HG02943 (cell line): ENCODE measurements around the gene UBASH3B.
"Not testable (repeated sequence)": the region's sequence is repeated elsewhere in the genome, so short reads cannot be mapped to it uniquely, and the experiment has no call there.

Source experiments
- ATAC-seq: cut with Tn5 transposase; IDR thresholded peaks from one replicate; pipeline ENCODE4 v1.9.1; 2021; ENCODE audit warnings: mild to moderate bottlenecking, low read depth, moderate library complexity; ENCODE audit not compliant: unreplicated experiment

UBASH3B gene

DNA sequence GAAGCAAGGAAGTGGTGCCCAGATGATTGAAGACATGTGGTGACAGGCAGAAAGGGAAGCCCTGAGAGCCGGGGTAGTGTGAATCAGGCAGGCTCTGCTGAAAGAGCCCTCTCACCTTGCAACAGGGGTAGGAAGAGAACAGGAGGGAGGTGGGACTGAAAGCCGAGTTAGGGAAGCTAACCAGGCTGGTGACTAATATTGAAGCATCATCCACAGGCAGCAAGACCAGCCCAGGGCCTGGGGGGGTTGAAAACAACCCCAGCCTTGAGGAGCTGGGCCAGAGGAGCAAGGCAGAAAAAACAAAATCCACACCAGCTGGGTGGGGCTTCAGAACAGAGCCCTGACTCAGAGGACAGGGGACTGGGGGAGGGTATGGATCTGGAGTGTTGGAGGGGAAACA, 147.8 kb downstream of the UBASH3B start:
- ATAC-seq: no peak

DNA sequence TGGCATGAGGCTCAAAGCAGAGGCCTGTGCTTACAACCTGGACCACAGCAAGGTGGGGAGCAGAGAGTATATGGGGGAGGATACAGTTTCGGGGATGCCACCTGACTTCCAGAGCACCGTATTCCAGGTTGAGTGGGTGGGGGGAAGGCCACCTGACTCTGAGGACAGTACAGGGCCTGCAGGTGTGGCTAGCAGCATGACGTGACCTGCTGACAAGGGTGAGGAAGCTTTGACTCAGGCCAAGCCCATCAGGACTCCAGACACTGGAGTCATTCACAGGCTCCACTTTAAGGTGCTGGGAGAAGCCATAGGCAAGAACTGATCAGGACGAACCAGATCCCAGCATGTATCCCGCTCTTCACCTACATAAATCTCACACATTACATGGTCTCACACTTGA, 148.2 kb downstream of the UBASH3B start:
- ATAC-seq: no peak

DNA sequence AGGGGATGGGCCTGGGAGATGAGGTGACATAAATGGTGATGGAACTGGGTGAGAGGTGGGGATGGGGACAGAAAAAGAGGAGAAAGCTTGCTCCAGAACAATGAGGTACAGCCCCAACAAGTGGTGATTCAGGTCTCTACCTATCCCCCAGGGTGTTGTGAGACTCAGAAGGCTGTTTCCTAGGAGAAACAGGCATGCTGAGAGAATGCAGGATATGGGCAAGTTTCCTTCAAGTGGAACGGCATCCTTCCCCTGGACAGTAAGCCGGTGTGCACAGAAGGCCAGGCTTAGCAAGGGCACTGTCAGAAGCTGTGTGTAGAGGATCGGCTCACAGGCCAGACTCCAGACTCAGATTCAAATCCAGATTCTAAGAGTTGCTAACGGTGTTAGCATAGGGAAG, 148.6 kb downstream of the UBASH3B start:
- ATAC-seq: no peak

DNA sequence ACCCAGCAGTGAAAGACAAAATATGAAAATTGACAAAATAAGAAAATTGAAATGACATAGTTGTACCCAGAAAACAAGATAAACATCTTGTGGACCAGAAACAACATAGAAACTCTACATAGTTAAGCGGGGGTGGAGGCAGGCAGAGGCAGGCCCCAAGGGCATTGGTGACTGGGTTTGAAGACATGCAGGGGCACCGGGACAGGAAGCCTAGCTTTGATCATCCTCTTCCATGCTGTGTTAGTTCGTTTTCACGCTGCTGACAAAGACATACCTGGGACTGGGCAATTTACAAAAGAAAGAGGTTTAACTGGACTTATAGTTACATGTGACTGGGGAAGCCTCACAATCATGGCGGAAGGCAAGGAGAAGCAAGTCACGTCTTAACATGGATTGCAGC, 149.3 kb downstream of the UBASH3B start:
- ATAC-seq: no peak

DNA sequence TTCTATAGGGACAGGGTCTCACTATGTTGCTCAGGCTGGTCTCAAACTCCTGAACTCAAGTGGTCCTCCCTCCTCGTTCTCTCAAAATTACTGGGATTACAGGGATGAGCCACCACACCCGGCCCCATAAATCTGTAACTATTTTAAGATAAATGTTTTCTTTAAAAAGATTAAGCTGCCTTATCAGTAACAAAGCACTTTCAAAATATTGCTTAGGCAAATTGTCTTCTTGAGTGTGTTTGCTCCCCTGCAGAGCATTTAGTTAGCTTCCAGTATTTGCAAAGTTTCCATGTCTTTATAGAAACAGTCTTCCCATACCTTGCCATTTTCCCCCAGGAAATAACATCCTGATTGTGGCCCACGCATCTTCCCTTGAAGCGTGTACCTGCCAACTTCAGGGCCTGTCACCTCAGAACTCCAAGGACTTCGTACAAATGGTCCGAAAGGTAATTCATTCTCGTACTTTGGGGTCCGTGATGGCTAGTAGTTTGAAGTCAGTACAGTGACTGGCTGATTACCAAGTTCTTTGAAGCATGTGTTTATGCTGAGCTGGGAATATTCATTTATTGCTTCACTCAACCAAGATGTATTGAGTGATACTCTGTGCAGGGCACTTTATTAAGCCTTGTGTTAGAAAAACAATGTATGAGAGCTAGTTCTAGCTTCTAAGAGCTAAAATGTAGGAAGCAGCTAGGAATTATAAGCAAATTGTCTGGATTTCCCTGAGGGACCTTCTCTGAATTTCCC, 152.4 kb downstream of the UBASH3B start:
- ATAC-seq: no peak

DNA sequence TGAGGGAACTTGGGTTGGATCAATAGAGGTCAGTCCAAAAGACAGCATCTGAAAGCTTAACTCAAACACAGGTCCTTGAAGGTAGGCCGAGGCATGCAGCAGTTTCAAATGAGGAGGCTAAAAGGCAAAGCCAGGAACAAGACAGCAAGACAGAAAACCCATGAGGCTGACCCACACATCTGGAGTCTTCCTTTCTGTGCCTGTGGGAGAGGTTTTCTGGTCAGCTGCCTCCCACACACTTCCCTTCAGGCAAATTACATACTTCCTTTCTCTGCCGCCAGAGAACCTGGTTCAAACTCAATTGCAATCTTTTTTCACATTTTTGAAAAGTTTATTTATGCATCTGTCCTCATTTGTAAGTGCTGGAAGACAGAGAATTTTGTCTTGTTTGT, 153.0 kb downstream of the UBASH3B start:
- no peak for ATAC-seq

DNA sequence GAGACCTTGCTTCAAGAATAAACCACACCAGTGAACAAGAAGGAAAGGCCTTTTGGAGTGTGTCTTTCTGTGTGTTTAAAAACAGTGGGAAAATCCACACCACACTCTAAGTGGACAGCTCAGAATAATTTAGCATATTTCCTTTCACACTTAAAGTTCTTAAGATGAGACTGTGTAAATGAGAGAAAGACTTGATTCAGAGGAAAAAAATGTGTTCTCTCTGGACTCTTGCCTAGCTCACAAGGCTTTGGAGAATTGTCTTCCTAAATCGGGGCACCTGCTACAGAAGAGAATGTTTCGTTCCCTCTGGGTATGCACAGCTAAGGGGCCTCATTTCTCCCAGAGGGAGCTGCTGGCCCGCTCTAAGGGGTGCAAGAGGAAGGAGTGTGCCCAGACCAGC, 154.3 kb downstream of the UBASH3B start:
- no peak for ATAC-seq

DNA sequence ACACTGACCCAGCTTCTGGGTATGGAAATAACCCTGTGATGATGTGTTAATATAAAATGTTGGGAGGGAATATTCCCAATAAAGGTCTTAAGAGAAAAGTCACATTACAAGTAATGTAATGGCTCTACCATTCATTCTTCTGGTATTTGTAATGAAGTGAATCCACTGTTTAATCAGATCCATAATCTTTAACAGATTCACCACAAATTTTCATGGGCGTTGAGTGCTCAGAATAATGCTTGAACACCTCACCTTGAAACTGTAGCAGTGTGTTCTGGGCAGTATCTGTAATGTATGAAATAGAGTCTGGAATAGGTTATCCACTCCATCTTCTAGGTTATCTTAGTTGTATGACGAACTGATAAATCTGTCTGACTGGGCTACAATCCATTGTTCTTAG, 156.2 kb downstream of the UBASH3B start:
- ATAC-seq: no peak

DNA sequence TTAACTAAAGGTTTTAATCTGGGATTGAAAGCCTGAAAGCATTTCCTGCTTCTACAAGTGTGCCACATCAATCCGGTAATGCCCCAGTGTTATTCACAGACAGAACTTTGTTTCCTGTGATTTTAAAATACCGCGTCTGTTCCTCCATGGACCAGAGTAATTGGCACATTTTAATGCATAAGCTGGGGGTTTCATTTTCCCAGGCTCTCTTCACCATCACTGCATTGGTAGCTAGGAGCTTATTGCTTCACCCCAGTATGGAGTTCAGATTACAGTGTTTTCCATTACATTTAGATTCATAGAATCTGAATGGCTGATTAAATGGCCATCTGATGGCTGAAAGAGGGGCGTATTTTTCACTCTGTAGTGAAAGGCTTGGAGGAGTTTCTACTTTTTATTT, 157.1 kb downstream of the UBASH3B start:
- ATAC-seq: no peak

DNA sequence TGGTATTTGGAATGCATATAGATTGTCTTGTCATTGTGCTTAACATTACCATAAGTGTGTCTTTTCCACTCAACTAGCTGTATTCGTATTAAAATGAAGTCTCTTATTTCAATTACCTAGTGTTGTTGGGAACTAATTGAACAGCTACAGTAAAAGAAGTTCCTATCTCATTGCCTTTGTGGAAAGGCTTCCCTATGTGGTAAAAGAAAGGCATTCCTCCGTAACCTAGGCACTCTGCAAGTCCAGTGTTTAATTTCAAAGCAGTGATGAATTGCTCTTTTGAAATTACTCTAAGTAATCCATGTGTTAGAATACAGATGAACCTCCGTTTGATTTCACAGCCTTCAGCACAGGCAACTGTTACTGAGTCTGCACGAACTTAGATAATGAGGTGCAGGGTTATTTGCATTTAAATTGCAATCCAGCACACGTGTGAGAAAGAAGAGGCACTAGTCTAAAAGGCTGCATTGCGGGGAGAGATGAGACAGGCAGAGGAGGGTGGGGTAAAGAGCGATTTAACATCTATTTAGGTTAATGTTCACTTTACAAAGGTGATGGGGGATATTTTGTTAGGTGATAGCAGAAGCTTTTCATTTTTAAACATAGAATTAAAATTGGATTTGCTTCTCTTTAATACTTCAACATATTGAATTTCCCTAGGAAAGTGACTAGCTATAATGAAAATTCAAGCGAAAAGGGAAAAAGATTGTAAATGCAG, 157.8 kb downstream of the UBASH3B start:
- no peak for ATAC-seq

DNA sequence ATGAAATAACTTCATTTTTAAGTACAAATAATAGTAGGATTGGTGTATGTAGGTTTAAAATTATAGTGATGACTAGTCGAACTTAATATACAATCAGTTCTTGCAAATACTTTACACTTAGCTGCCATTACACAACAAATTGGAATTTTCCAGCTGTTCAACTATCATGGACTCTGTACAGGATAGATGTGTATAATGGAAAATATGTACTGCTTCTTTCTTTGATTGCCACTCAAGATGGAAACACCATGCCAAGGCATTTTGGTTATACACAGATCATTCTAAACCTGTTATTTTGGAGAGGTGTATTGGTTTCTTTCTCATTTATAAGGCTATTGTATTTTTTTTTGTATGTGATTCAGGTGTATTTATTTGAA, 158.4 kb downstream of the UBASH3B start:
- ATAC-seq: no peak

DNA sequence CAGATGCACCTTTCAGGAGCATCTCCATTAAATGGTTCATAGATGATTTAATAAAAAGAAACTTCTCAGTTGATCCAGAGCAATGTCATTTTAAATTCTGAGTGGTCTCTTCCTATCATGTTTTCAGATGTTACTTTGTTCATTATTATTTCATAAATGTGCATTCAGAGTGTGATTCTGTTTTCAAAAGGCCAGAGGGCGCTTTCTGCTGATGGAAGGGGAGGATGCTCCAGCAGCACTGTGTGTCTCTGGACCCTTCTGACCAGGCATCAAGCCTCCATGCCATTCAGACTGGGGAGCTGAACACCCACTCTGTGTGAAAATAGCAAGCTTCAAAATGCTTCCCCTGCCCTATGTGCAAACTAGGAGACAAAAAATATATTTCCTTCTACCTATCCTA, 158.9 kb downstream of the UBASH3B start:
- ATAC-seq: no peak

DNA sequence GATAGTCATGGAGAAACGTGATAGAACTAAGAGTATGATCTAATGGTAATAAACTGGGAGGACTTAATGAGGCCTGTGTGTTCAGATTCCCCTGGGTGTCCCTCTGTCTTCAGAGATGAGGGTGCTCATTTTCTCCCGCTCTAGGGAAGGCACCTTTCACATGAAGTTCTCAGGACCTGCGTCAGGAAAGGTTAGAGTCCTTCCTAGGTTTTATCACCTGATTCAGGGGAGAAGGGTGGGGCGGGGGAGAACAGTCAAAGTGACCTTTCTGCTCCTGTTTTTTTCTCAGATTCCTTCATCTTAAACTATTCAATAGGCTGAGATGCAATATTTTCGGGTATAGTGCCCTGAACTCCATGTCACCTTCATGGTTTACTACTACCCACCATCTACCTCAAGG, 160.4 kb downstream of the UBASH3B start:
- ATAC-seq: no peak

DNA sequence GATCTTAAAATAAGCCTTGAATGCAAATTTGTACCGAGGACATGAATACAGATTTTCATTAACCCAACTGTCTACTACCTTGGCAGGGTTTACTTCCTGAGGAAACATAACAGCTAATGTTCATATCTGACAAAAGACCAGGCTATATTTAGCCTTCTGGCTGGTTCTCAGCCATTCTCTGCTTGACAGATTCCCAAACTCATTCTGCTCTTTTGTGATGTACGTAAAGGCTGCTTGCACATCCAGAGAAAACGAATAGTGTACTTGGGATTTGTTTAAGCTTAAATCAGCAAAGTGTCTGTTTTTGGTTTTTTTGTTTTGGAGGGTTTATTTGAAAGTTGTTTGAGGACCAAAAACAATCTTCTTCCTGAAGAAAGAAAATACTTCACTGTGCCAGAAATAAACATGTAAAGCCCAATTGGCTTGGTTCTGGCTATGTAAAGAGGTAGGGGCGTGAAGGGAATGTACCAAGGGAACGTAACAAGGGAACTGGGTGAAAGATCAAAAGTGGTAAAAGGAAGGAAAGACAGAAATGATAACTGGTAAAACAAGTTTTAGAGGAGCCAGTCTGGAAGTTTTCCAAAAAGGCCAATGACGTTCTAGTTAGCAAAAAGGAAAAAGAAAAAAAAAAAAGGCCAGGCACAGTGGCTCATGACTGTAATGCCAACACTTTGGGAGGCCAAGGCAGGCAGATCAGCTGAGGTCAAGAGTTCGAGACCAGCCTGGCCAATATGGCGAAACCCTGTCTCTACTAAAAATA, 161.4 kb downstream of the UBASH3B start:
- ATAC-seq: no peak

DNA sequence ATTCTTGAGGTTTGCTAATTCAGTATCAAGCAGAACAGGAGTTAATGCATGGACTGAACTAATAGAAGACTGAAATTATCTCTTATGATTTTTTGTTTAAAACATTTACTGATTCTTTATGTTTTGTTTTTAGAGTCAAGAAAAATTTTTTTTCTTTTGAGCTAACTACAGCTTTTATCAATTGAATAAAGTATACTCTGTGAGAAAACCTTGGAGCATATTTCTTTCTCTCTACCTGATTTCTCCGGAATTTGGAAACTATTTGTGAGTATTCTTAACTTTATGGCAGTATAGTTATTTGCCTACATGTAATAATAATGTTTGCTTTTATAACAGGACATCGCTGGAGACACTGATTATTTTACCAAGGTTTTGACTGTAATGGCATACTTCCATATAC, 164.6 kb downstream of the UBASH3B start:
- ATAC-seq: no peak

DNA sequence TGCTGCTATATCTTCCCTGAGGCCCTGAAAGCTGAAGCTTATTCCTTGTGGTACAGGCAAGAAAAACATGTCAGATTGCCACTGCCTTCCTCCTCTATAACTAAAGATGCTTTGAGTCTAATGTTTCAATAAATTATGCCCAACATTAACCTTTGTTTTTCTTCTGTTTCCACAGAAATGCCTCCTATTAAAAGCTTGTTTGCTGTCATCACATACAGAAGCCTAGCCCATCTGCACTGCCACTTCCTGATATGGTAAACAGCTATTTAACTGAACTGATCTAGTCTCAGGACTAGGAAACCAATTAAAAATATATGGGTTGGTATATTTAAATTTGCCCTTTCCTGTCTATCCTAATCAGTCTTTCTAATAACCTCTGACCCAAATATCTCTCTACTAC, 165.6 kb downstream of the UBASH3B start:
- ATAC-seq: no peak

DNA sequence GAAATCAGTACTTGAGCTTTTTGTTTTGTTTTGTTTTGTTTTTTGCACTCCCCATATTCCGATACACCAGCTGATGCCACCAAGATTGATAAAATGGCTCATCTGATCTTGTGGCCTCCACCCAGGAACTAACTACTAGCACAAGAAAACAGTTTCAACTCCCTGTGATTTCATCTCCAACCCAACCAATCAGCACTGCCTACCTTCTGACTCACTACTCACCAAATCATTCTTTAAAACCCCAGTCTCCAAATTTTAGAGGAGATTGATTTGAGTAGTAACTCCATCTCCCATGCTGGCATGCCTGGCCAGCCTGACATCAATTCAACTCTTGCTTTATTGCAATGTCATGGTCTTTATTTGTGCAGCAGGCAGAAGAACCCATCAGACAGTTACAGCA, 166.7 kb downstream of the UBASH3B start:
- no peak for ATAC-seq

DNA sequence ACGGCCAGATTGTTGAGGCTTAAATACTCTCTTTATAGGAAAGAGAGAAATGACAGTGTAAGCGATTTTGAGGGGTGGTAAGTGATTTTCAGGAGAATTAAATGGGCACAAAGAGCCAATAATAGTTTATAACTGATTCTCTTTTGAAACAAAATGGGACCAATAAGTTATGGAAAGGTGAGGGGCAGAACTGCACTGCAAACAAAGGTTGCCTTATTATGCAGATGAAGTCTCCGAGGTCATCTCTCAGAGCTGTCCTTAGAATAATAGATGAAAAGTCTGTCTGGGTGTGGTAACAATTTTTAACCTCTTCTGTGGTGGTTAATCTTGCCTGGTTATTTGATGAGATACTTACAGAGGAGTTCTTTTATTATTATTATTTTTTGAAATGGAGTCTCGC, 168.0 kb downstream of the UBASH3B start:
- no peak for ATAC-seq

DNA sequence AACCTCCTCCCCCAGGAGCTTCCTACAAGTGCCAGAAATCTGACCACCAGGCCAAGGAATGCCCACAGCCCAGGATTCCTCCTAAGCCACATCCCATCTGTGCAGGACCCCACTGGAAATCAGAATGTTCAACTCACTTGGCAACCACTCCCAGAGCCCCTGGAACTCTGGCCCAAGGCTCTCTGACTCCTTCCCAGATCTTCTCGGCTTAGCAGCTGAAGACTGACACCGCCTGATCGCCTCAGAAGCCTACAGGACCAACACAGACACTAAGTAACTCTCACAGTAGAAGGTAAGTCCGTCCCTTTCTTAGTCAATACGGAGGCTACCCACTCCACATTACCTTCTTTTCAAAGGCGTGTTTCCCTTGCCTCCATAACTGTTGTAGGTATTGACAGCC, 173.8 kb downstream of the UBASH3B start:
- ATAC-seq: not testable (repeated sequence)

DNA sequence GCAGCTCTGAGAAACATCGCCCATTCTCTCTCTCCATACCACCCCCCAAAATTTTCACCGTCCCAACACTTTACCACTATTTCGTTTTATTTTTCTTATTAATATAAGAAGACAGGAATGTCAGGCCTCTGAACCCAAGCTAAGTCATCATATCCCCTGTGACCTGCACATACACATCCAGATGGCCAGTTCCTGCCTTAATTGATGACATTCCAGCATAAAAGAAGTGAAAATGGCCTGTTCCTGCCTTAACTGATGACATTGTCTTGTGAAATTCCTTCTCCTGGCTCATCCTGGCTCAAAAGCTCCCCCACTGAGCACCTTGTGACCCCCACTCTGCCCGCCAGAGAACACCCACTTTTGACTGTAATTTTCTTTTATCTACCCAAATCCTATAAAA, 176.8 kb downstream of the UBASH3B start:
- not testable (repeated sequence) for ATAC-seq

DNA sequence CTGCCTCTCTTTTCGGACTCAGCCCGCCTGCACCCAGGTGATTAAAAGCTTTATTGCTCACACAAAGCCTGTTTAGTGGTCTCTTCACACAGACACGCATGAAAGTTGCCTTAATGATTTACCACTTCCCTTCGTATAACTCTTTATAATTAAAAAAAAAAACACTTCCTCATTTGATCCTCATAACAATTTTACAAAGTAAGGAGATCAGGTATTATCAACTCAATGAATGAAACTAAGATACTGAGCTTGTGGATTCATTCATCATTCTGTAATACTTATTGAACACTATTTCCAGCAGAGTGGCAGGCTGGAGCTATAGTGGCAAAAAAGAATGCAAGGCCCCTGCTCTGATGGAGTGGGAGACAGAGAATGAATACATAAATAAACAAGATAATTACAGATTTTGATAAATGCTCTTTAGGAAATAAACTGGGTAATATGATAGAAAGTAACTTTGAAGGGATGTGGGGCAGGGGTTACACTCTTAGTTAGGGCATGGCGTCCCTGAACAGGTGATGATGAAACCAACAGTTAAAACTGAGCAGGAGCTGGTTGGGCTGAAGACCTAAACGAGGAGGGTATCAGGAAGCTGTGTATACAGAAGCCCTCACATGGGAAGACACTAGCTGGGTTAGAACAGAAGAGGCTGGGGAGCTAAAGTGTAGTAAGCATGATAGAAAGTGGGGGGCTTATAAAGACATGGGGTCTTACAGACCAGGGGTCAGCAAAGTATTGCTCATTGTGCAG, 177.4 kb downstream of the UBASH3B start:
- no peak for ATAC-seq
